GM18505 (cell line): ENCODE data around the gene RNU2-1.
"Not testable (repeated sequence)": the region's sequence is repeated elsewhere in the genome, so short reads cannot be mapped to it uniquely, and the experiment has no call there.

Experiments used
- ATAC-seq: cut with Tn5 transposase; IDR thresholded peaks from one replicate; pipeline ENCODE4 v1.9.1; 2021; ENCODE audit not compliant: unreplicated experiment
- POLR2A ChIP-seq: IDR thresholded peaks from 4 replicates; pipeline ENCODE4 v1.6.1; 2011; ENCODE audit warnings: borderline replicate concordance; ENCODE audit not compliant: insufficient read depth, insufficient read length; ENCODE audit errors: extremely low read depth

Gene RNU2-1

GRCh38 chr17:43233877-43234276, at the start of gene RNU2-1:
Gene RNU2-1 (minus strand): TSS chr17:43233977.
- not testable (repeated sequence) for ATAC-seq

- ATAC-seq = not testable (repeated sequence)
Observed at GRCh38 chr17:43272914-43273313, 39.1 kb upstream of the RNU2-1 start.

- ATAC-seq = not testable (repeated sequence)
Observed at GRCh38 chr17:43272483-43272882, 38.7 kb upstream of the RNU2-1 start.

GRCh38 chr17:43270552-43271504, 37.1 kb upstream of the RNU2-1 start:
- not testable (repeated sequence) for ATAC-seq

- not testable (repeated sequence) for ATAC-seq
Observed at GRCh38 chr17:43246456-43246855, 12.7 kb upstream of the RNU2-1 start.

GRCh38 chr17:43240596-43241352, 7.0 kb upstream of the RNU2-1 start:
- not testable (repeated sequence) for ATAC-seq

- ATAC-seq = not testable (repeated sequence)
Observed at GRCh38 chr17:43239597-43239996, 5.8 kb upstream of the RNU2-1 start.

- ATAC-seq = not testable (repeated sequence)
Observed at GRCh38 chr17:43233263-43233662, 514 bp downstream of the RNU2-1 start.

GRCh38 chr17:43232021-43232699, 1.6 kb downstream of the RNU2-1 start:
- not testable (repeated sequence) for ATAC-seq

GRCh38 chr17:43231205-43232020, 2.4 kb downstream of the RNU2-1 start:
- not testable (repeated sequence) for ATAC-seq

- not testable (repeated sequence) for ATAC-seq
Observed at GRCh38 chr17:43228020-43228782, 5.6 kb downstream of the RNU2-1 start, which contains the start of gene CCDC200. Gene CCDC200 (minus strand): TSS chr17:43228623. CDS start chr17:43228554, 69 bp downstream.

GRCh38 chr17:43226393-43226792, 7.4 kb downstream of the RNU2-1 start:
- no peak for ATAC-seq
- TF ChIP-seq POLR2A = no peak

GRCh38 chr17:43224146-43224705, 9.6 kb downstream of the RNU2-1 start:
- ATAC-seq = no peak

More at GRCh38 chr17:43224146-43224705, 9.6 kb downstream of the RNU2-1 start:
- TF ChIP-seq POLR2A = no peak
